H1 (cell line): ENCODE data around the gene IL1RAPL1. TPM values are rescaled to one million over a fixed set of nuclear protein-coding genes. Genes with fewer than 3 reads are reported as not detected.

Source experiments
- CTCF ChIA-PET: fragments of 300-600 bp; sonication (Branson Sonifier 250); formaldehyde crosslinking; loops from one replicate; lab custom pipeline; 2021; ENCODE audit not compliant: partially characterized antibody; lab: Charles Lee
- POLR2A ChIA-PET: fragments of 300-600 bp; sonication (Branson Sonifier 250); formaldehyde crosslinking; loops from one replicate; lab custom pipeline; 2021; ENCODE audit warnings: inconsistent platforms; ENCODE audit not compliant: partially characterized antibody; lab: Charles Lee
- DNase-seq, 2 experiments: peaks; one replicate each; pipeline versions ENCODE4 v3.0.0 to v3.0.0-alpha.2; 2010 to 2022; ENCODE audit warnings: low spot score in 2 of 2, low read depth in 1 of 2, mixed read lengths in 1 of 2
- FAIRE-seq: peaks from 2 replicates; lab custom pipeline; 2011; peaks lifted over from hg19 to GRCh38; lab: Jason Lieb, UNC
- H2AFZ ChIP-seq: 2 replicates; pipeline ENCODE4 v1.8.1; 2012; ENCODE audit warnings: low read length, inconsistent platforms
- H2AK5ac ChIP-seq: 2 replicates; pipeline ENCODE4 v1.6.1; 2013; ENCODE audit warnings: low read depth, low read length
- H2BK120ac ChIP-seq: replicated peaks from 2 replicates; pipeline ENCODE3; 2013; ENCODE audit warnings: low read depth, low read length, inconsistent platforms
- H2BK12ac ChIP-seq: 2 replicates; pipeline ENCODE4 v1.6.1; 2013; ENCODE audit warnings: low read depth, low read length
- H2BK15ac ChIP-seq: 2 replicates; pipeline ENCODE4 v1.6.1; 2013; ENCODE audit warnings: low read length
- H2BK20ac ChIP-seq: 2 replicates; pipeline ENCODE4 v1.6.1; 2013; ENCODE audit warnings: low read length
- H2BK5ac ChIP-seq: 2 replicates; pipeline ENCODE4 v1.6.1; 2013; ENCODE audit warnings: low read depth, low read length
- H3K14ac ChIP-seq: 2 replicates; pipeline ENCODE4 v1.6.1; 2013; ENCODE audit warnings: inconsistent platforms; ENCODE audit not compliant: insufficient read length
- H3K18ac ChIP-seq: 2 replicates; pipeline ENCODE4 v1.6.1; 2013; ENCODE audit warnings: low read length; ENCODE audit errors: extremely low read depth
- H3K23ac ChIP-seq: 2 replicates; pipeline ENCODE4 v1.6.1; 2013; ENCODE audit warnings: inconsistent platforms; ENCODE audit not compliant: insufficient read length
- H3K23me2 ChIP-seq: 2 replicates; pipeline ENCODE4 v1.6.1; 2013; ENCODE audit warnings: low read depth, low read length
- H3K27ac ChIP-seq: 2 replicates; pipeline ENCODE4 v1.6.1; 2011; ENCODE audit warnings: low read depth, low read length, inconsistent platforms
- H3K27me3 ChIP-seq, 4 experiments: replicated peaks in 1 of 4; 1 replicate in 1 of 4; 2 replicates in 3 of 4; pipeline versions ENCODE4 v1.6.1 to v1.8.1; 2011 to 2013; ENCODE audit warnings: low read length in 3 of 4, mild to moderate bottlenecking in 3 of 4, inconsistent platforms in 2 of 4, mixed read lengths in 2 of 4, moderate library complexity in 1 of 4; ENCODE audit not compliant: control insufficient read depth in 3 of 4, insufficient read depth in 3 of 4; ENCODE audit errors: extremely low read depth in 1 of 4
- H3K36me3 ChIP-seq, 4 experiments: 2 replicates each; pipeline versions ENCODE4 v1.6.1 to v1.8.1; 2011 to 2013; ENCODE audit warnings: mild to moderate bottlenecking in 4 of 4, low read length in 3 of 4, moderate library complexity in 2 of 4, control low read depth in 1 of 4, inconsistent platforms in 1 of 4; ENCODE audit not compliant: insufficient read depth in 4 of 4, control insufficient read depth in 2 of 4
- H3K4ac ChIP-seq: replicated peaks from 2 replicates; pipeline ENCODE3; 2013; ENCODE audit warnings: low read length, low read depth, mixed read lengths, inconsistent platforms; ENCODE audit not compliant: insufficient read length
- H3K4me1 ChIP-seq, 4 experiments: replicated peaks in 1 of 4; 1 replicate in 1 of 4; 2 replicates in 3 of 4; pipeline versions ENCODE4 v1.6.1 to v1.8.1; 2011 to 2013; ENCODE audit warnings: low read length in 3 of 4, inconsistent platforms in 2 of 4, mixed read lengths in 1 of 4; ENCODE audit not compliant: insufficient read depth in 4 of 4, control insufficient read depth in 3 of 4
- H3K4me2 ChIP-seq, 2 experiments: 2 replicates each; pipeline versions ENCODE4 v1.6.1 to v1.8.1; 2011 to 2013; ENCODE audit warnings: low read depth in 2 of 2, low read length in 2 of 2, control low read depth in 1 of 2, inconsistent platforms in 1 of 2, mild to moderate bottlenecking in 1 of 2; ENCODE audit not compliant: insufficient read depth in 1 of 2
- H3K4me3 ChIP-seq, 4 experiments: fragments of 200-600, 300-600 bp in 1 of 4; sonication (generic), shearing (Covaris generic), sonication (Bioruptor Twin) in 1 of 4; 2 replicates each; pipeline versions ENCODE4 v1.5.1 to v1.8.1; 2011 to 2016; ENCODE audit warnings: low read length in 4 of 4, low read depth in 3 of 4, control low read depth in 2 of 4, inconsistent platforms in 2 of 4, mild to moderate bottlenecking in 2 of 4, mixed read lengths in 1 of 4, moderate library complexity in 1 of 4; ENCODE audit not compliant: insufficient read depth in 2 of 4; ENCODE audit errors: extremely low read depth in 1 of 4
- H3K56ac ChIP-seq: replicated peaks from 2 replicates; pipeline ENCODE3; 2013; ENCODE audit warnings: low read depth, mild to moderate bottlenecking, mixed read lengths, low read length, inconsistent platforms; ENCODE audit not compliant: insufficient read length
- H3K79me1 ChIP-seq: 2 replicates; pipeline ENCODE4 v1.6.1; 2013; ENCODE audit warnings: low read depth, low read length, control low read depth
- H3K79me2 ChIP-seq, 2 experiments: 2 replicates each; pipeline versions ENCODE4 v1.6.1 to v1.8.1; 2012 to 2013; ENCODE audit warnings: low read length in 2 of 2, mild to moderate bottlenecking in 2 of 2, inconsistent platforms in 1 of 2; ENCODE audit not compliant: insufficient read depth in 2 of 2, control insufficient read depth in 1 of 2
- H3K9ac ChIP-seq, 4 experiments: replicated peaks in 1 of 4; 1 replicate in 1 of 4; 2 replicates in 3 of 4; pipeline versions ENCODE4 v1.6.1 to v1.8.1; 2011 to 2013; ENCODE audit warnings: low read depth in 3 of 4, low read length in 3 of 4, control low read depth in 2 of 4, mild to moderate bottlenecking in 2 of 4, moderate library complexity in 2 of 4, inconsistent platforms in 1 of 4; ENCODE audit errors: extremely low read depth in 1 of 4
- H3K9me3 ChIP-seq, 2 experiments: 2 replicates each; pipeline versions ENCODE4 v1.6.1 to v1.8.1; 2012 to 2013; ENCODE audit warnings: mild to moderate bottlenecking in 2 of 2, moderate library complexity in 2 of 2, control low read depth in 1 of 2, inconsistent platforms in 1 of 2, low read depth in 1 of 2, low read length in 1 of 2, mixed read lengths in 1 of 2; ENCODE audit not compliant: insufficient read depth in 2 of 2
- H4K20me1 ChIP-seq, 2 experiments: replicated peaks in 1 of 2; 2 replicates each; pipeline versions ENCODE3 to v1.8.1; 2011 to 2013; ENCODE audit warnings: inconsistent platforms in 2 of 2, low read length in 2 of 2, mild to moderate bottlenecking in 1 of 2; ENCODE audit not compliant: insufficient read depth in 2 of 2, control insufficient read depth in 1 of 2
- H4K5ac ChIP-seq: 2 replicates; pipeline ENCODE4 v1.6.1; 2013; ENCODE audit warnings: low read length, low read depth, mixed read lengths, inconsistent platforms; ENCODE audit not compliant: insufficient read length
- H4K8ac ChIP-seq: 2 replicates; pipeline ENCODE4 v1.8.0; 2013; ENCODE audit warnings: mild to moderate bottlenecking, moderate library complexity, low read length, inconsistent platforms; ENCODE audit not compliant: insufficient read depth; ENCODE audit errors: extremely low read depth
- H4K91ac ChIP-seq: replicated peaks from 2 replicates; pipeline ENCODE3; 2013; ENCODE audit warnings: low read length, mixed read lengths, inconsistent platforms; ENCODE audit not compliant: insufficient read length
- BACH1 ChIP-seq: IDR thresholded peaks from 2 replicates; pipeline ENCODE4 v1.6.1; 2012; ENCODE audit warnings: low read length, improper control_type of control experiment
- BCL11A ChIP-seq, 2 experiments: IDR thresholded peaks; one replicate each; pipeline ENCODE4 v1.6.1; 2011; ENCODE audit warnings: low read depth in 2 of 2, low read length in 2 of 2, mild to moderate bottlenecking in 2 of 2
- POLR2A ChIP-seq, 2 experiments: IDR thresholded peaks; 1 replicate in 1 of 2; 2 replicates in 1 of 2; pipeline ENCODE4 v1.6.1; 2011; ENCODE audit warnings: low read depth in 2 of 2, low read length in 2 of 2, mild to moderate bottlenecking in 2 of 2; ENCODE audit errors: control extremely low read depth in 1 of 2
- polyA plus RNA-seq, 7 experiments: library from polyadenylated mRNA; depleted of rRNA in 3 of 7; stranded (reverse) in 5 of 7; unstranded in 2 of 7; fragments of >200 nt in 5 of 7; fragments of 200-250 nt in 2 of 7; gene quantifications; 1 replicate in 5 of 7; 2 replicates in 1 of 7; 4 replicates in 1 of 7; pipeline versions ENCODE4 v1.2.1 to v1.2.3, GENCODE V29; 2011 to 2013; ENCODE audit warnings: missing spikeins in 2 of 7, mixed read lengths in 2 of 7
- total RNA-seq: library from RNA; stranded (reverse); fragmentation: NEBNext Ultra II Directional; extraction: Animal tissue kit (Norgen Biotek cat#: 25700); gene quantifications from 2 replicates; pipeline ENCODE4 v1.2.1, GENCODE V29; 2021

Gene IL1RAPL1
- total and polyA plus RNA-seq, 2 of the 8 experiments (the other 6 are each of a cell fraction or from before 2014, with no cell fraction given): 0.11 to 0.35 TPM

- no peak overlapping the region for H3K14ac ChIP-seq
- no peak overlapping the region for H3K4me3 ChIP-seq
- no peaks in the 10 kb centered on the region for H3K9me3 ChIP-seq
- H3K4me1 ChIP-seq: peaks cover 0 to 3% (median 0%) of the 10 kb centered on the region in 4 experiments; a peak in 1 of 7 replicates
- no peak overlapping the region for H3K4me2 ChIP-seq
- no peaks in the 10 kb centered on the region for H3K36me3 ChIP-seq
- H2BK20ac ChIP-seq: no peak overlapping the region
- DNase-seq: no peak
- no peak overlapping the region for H2BK12ac ChIP-seq
- H3K27me3 ChIP-seq: no peaks in the 10 kb centered on the region
- no peak overlapping the region for H4K5ac ChIP-seq
- no peak for FAIRE-seq
- H3K18ac ChIP-seq: no peak overlapping the region
- CTCF ChIA-PET: no interaction called here
- H4K20me1 ChIP-seq: no peaks in the 10 kb centered on the region
- H3K27ac ChIP-seq: no peak overlapping the region
- POLR2A ChIA-PET: no interaction called here
- no peaks in the 10 kb centered on the region for H3K79me2 ChIP-seq
- H3K79me1 ChIP-seq: no peaks in the 10 kb centered on the region
- H3K23ac ChIP-seq: no peak overlapping the region
- H3K4ac ChIP-seq: no peak overlapping the region
- no peak overlapping the region for H4K91ac ChIP-seq
- no peak overlapping the region for H3K56ac ChIP-seq
- H2BK15ac ChIP-seq: no peak overlapping the region
- no peak overlapping the region for H2AK5ac ChIP-seq
- no peak overlapping the region for H4K8ac ChIP-seq
- no peak overlapping the region for H2BK120ac ChIP-seq
- no peak overlapping the region for H3K9ac ChIP-seq
- TF ChIP-seq BACH1 (no peak), POLR2A (IDR thresholded peaks at IDR 0.05; ENCODE audit: control extremely low read depth in 1 of 2, low read depth in 2 of 2, low read length in 2 of 2) (no peak), BCL11A (IDR thresholded peaks at IDR 0.05; ENCODE audit: low read depth in 2 of 2, low read length in 2 of 2) (no peak)
- no peak overlapping the region for H2AFZ ChIP-seq
- no peaks in the 10 kb centered on the region for H3K23me2 ChIP-seq
- H2BK5ac ChIP-seq: no peak overlapping the region
Measured at GRCh38 chrX:29471829-29472228, 884.6 kb downstream of the IL1RAPL1 start.
